ENCODE results near the gene CNTNAP2.

DNA sequence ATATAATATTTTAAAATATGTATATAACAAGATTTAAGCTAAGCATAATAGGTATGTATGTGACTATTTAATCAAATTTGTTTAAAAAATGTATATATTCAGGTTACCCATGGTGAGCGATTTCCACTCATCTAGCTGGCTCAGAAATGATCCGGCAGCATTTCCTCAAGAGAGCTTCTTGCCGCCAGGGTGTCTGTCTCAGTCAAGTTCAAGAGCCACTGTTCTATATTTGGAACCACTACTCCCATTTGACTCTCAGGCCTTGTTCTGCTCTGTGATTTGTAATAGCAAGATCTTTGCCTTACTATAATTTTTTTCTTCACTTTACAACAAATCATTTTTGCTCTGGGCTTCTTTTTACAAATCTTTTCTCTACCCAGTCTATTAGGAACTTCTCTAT lies 48.7 kb upstream of the CNTNAP2 start:
- TF ChIP-seq, protein P1, sequence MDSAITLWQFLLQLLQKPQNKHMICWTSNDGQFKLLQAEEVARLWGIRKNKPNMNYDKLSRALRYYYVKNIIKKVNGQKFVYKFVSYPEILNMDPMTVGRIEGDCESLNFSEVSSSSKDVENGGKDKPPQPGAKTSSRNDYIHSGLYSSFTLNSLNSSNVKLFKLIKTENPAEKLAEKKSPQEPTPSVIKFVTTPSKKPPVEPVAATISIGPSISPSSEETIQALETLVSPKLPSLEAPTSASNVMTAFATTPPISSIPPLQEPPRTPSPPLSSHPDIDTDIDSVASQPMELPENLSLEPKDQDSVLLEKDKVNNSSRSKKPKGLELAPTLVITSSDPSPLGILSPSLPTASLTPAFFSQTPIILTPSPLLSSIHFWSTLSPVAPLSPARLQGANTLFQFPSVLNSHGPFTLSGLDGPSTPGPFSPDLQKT (IDR thresholded peaks at IDR 0.05; ENCODE audit: borderline replicate concordance, low read depth, low read length), result no peak
- TF ChIP-seq, protein P2, sequence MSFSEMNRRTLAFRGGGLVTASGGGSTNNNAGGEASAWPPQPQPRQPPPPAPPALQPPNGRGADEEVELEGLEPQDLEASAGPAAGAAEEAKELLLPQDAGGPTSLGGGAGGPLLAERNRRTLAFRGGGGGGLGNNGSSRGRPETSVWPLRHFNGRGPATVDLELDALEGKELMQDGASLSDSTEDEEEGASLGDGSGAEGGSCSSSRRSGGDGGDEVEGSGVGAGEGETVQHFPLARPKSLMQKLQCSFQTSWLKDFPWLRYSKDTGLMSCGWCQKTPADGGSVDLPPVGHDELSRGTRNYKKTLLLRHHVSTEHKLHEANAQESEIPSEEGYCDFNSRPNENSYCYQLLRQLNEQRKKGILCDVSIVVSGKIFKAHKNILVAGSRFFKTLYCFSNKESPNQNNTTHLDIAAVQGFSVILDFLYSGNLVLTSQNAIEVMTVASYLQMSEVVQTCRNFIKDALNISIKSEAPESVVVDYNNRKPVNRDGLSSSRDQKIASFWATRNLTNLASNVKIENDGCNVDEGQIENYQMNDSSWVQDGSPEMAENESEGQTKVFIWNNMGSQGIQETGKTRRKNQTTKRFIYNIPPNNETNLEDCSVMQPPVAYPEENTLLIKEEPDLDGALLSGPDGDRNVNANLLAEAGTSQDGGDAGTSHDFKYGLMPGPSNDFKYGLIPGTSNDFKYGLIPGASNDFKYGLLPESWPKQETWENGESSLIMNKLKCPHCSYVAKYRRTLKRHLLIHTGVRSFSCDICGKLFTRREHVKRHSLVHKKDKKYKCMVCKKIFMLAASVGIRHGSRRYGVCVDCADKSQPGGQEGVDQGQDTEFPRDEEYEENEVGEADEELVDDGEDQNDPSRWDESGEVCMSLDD (tag by site-specific recombination; IDR thresholded peaks at IDR 0.05), result no peak
- TF ChIP-seq, protein P3, sequence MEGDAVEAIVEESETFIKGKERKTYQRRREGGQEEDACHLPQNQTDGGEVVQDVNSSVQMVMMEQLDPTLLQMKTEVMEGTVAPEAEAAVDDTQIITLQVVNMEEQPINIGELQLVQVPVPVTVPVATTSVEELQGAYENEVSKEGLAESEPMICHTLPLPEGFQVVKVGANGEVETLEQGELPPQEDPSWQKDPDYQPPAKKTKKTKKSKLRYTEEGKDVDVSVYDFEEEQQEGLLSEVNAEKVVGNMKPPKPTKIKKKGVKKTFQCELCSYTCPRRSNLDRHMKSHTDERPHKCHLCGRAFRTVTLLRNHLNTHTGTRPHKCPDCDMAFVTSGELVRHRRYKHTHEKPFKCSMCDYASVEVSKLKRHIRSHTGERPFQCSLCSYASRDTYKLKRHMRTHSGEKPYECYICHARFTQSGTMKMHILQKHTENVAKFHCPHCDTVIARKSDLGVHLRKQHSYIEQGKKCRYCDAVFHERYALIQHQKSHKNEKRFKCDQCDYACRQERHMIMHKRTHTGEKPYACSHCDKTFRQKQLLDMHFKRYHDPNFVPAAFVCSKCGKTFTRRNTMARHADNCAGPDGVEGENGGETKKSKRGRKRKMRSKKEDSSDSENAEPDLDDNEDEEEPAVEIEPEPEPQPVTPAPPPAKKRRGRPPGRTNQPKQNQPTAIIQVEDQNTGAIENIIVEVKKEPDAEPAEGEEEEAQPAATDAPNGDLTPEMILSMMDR (tag by site-specific recombination; IDR thresholded peaks at IDR 0.05), result no peak
- TF ChIP-seq ZNF501 (tag by site-specific recombination; IDR thresholded peaks at IDR 0.05) (no peak), ZNF274 (IDR thresholded peaks at IDR 0.05; ENCODE audit: low read length) (no peak), ZNF274 (tag by site-specific recombination; IDR thresholded peaks at IDR 0.05; ENCODE audit: borderline replicate concordance) (no peak), ZNF121 (tag by site-specific recombination; IDR thresholded peaks at IDR 0.05) (no peak), ZNF221 (tag by site-specific recombination; IDR thresholded peaks at IDR 0.05; ENCODE audit: borderline replicate concordance) (no peak), SCRT1 (tag by site-specific recombination; IDR thresholded peaks at IDR 0.05; ENCODE audit: borderline replicate concordance) (no peak)
